A549 (cell line): Measurements from ENCODE around the gene ANKS1B.

Experiments used
- ELK1 ChIP-seq: fragments of 150-350 bp; IDR thresholded peaks from 2 replicates; pipeline ENCODE4 v1.6.1; 2014; ENCODE audit warnings: low read depth, mild to moderate bottlenecking, low read length
- EP300 ChIP-seq, 2 experiments: fragments of >200 bp; sonication (Bioruptor Twin); formaldehyde crosslinking; IDR thresholded peaks; 2 replicates in 1 of 2; 3 replicates in 1 of 2; pipeline ENCODE4 v1.6.1; 2016 to 2017
- POLR2A ChIP-seq: IDR thresholded peaks from 2 replicates; pipeline ENCODE4 v1.6.1; 2012; ENCODE audit warnings: mild to moderate bottlenecking, low read length
- REST ChIP-seq: fragments of 200-600 bp; sonication (generic); IDR thresholded peaks from 2 replicates; pipeline ENCODE4 v1.6.1; 2016; ENCODE audit warnings: antibody characterized with exemption, mild to moderate bottlenecking, moderate library complexity

GRCh38 chr12:98973395-98973794 is 1011.3 kb downstream of the ANKS1B start:
- TF ChIP-seq REST (no peak), EP300 (IDR thresholded peaks at IDR 0.05) (no peak), POLR2A (no peak), ELK1 (no peak)
